ENCODE data around the gene SLC25A29.
A peak's percentile ranks its signal among the peaks of the same experiment; 100 is the strongest.

SLC25A29 gene

DNA sequence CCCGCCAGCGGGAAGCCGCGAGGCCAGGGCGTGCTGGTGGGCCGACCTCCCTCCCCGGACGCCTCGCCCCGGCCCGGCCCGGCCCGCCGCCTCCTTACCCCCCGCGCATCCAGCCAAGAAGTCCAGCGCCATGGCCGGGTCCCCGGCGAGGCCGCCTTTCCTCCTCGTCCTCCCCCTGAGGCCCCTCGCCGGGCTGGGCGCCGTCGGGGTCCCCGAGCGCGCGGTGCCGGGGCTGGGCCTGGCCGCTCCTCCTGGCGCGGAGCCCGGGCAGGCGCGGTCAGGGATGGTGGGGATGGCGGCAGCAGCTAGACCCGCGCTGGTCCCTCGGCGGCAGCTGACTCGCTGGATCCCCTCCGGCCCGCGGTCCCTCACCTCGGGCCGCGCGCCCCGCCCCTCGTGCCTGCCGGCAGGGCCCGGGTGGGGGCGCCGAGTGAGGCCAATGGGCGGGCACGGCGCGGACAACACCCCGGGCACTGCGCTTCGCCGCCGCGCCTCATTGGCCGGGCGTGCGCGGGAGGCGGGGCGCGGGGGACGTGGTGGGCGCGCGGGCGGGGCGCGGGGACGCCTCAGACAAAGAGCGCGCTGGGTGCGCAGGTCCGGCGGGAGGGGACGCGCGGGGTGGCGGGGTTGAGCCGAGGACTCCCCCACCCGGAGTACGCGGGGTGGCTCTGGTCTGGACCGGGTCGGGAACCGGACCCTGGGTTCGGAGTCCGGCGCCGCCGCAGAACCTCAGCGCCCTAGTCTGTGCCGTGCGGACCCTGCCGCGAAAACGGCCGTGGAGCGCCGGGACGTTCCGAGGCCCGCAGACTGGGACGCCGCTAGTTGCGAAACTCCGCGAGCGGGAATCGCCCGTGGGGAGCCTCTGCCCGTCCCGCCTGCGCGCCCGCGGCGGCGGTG, at the start of gene SLC25A29 (continued):
- TF ChIP-seq ZSCAN4 (tag by site-specific recombination; IDR thresholded peaks at IDR 0.05): no peak
- 0 out of 2 replicates have a peak, but pooled peaks have one; percentile 7 for TF ChIP-seq EGR2 (tag by site-specific recombination; IDR thresholded peaks at IDR 0.05; ENCODE audit: low read depth)
- no peak for TF ChIP-seq ZNF629 (tag by site-specific recombination; IDR thresholded peaks at IDR 0.05)
- TF ChIP-seq ZNF621 (tag by site-specific recombination; IDR thresholded peaks at IDR 0.05): no peak
- TF ChIP-seq ZNF776 (tag by site-specific recombination; IDR thresholded peaks at IDR 0.05; ENCODE audit: borderline replicate concordance): no peak
- TF ChIP-seq, protein P1, sequence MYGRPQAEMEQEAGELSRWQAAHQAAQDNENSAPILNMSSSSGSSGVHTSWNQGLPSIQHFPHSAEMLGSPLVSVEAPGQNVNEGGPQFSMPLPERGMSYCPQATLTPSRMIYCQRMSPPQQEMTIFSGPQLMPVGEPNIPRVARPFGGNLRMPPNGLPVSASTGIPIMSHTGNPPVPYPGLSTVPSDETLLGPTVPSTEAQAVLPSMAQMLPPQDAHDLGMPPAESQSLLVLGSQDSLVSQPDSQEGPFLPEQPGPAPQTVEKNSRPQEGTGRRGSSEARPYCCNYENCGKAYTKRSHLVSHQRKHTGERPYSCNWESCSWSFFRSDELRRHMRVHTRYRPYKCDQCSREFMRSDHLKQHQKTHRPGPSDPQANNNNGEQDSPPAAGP (tag by site-specific recombination; IDR thresholded peaks at IDR 0.05): peak; percentile 55; the same call in 1 of the 2 replicates
- peak; percentile 62; the same call in 1 of the 2 replicates for TF ChIP-seq ZBTB48 (tag by site-specific recombination; IDR thresholded peaks at IDR 0.05)
- TF ChIP-seq ZNF266 (tag by site-specific recombination; IDR thresholded peaks at IDR 0.05; ENCODE audit: low read depth): no peak
- peak; percentile 39; the same call in 1 of the 2 replicates for TF ChIP-seq PRDM10 (tag by site-specific recombination; IDR thresholded peaks at IDR 0.05)
- TF ChIP-seq GLIS1 (tag by site-specific recombination; IDR thresholded peaks at IDR 0.05): 0 out of 2 replicates have a peak, but pooled peaks have one; percentile 27
- no peak for TF ChIP-seq HOXC10 (CRISPR knock-in tag; IDR thresholded peaks at IDR 0.05)
- no peak for TF ChIP-seq ZNF404 (tag by site-specific recombination; IDR thresholded peaks at IDR 0.05)
- no peak for TF ChIP-seq ZNF555 (tag by site-specific recombination; conservative IDR thresholded peaks at IDR 0.05)
- peak; percentile 74 for TF ChIP-seq ZNF596 (tag by site-specific recombination; IDR thresholded peaks at IDR 0.05)
- peak; percentile 95 for TF ChIP-seq KLF10 (tag by site-specific recombination; IDR thresholded peaks at IDR 0.05)
- no peak for TF ChIP-seq ZNF169 (tag by site-specific recombination; IDR thresholded peaks at IDR 0.05)
- TF ChIP-seq, protein P2, sequence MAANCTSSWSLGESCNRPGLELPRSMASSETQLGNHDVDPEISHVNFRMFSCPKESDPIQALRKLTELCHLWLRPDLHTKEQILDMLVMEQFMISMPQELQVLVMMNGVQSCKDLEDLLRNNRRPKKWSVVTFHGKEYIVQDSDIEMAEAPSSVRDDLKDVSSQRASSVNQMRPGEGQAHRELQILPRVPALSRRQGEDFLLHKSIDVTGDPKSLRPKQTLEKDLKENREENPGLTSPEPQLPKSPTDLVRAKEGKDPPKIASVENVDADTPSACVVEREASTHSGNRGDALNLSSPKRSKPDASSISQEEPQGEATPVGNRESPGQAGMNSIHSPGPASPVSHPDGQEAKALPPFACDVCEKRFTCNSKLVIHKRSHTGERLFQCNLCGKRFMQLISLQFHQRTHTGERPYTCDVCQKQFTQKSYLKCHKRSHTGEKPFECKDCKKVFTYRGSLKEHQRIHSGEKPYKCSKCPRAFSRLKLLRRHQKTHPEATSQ (tag by site-specific recombination; IDR thresholded peaks at IDR 0.05): no peak; the same call in 1 of the 2 replicates
- TF ChIP-seq INSM2 (tag by site-specific recombination; IDR thresholded peaks at IDR 0.05): 0 out of 2 replicates have a peak, but pooled peaks have one; percentile 17
- no peak for TF ChIP-seq FEZF1 (tag by site-specific recombination; IDR thresholded peaks at IDR 0.05)
- no peak for TF ChIP-seq ZFP37 (tag by site-specific recombination; IDR thresholded peaks at IDR 0.05)
- TF ChIP-seq, protein P3, sequence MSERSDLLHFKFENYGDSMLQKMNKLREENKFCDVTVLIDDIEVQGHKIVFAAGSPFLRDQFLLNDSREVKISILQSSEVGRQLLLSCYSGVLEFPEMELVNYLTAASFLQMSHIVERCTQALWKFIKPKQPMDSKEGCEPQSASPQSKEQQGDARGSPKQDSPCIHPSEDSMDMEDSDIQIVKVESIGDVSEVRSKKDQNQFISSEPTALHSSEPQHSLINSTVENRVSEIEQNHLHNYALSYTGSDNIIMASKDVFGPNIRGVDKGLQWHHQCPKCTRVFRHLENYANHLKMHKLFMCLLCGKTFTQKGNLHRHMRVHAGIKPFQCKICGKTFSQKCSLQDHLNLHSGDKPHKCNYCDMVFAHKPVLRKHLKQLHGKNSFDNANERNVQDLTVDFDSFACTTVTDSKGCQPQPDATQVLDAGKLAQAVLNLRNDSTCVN (tag by site-specific recombination; optimal IDR thresholded peaks at IDR 0.05): peak; percentile 87
- TF ChIP-seq ZFP41 (tag by site-specific recombination; IDR thresholded peaks at IDR 0.05; ENCODE audit: borderline replicate concordance): no peak
- no peak for TF ChIP-seq GLI4 (tag by site-specific recombination; IDR thresholded peaks at IDR 0.05)
- no peak for TF ChIP-seq ZNF654 (tag by site-specific recombination; IDR thresholded peaks at IDR 0.05; ENCODE audit: low read depth)
- peak; percentile 18; the same call in 1 of the 2 replicates for TF ChIP-seq ZFHX2 (tag by site-specific recombination; conservative IDR thresholded peaks at IDR 0.05)
- no peak for TF ChIP-seq ZNF449 (tag by site-specific recombination; IDR thresholded peaks at IDR 0.05)
- TF ChIP-seq ZNF341 (tag by site-specific recombination; IDR thresholded peaks at IDR 0.05; ENCODE audit: low read depth): peak; percentile 92
